NCI-H748 (cell line): ENCODE measurements around the gene SAMSN1.

Experiments
- DNase-seq: peaks from one replicate; lab custom pipeline; 2025; ENCODE audit not compliant: unreplicated experiment; lab: John Stamatoyannopoulos, UW

Gene SAMSN1

GRCh38 chr21:14545906-14546480 lies at the start of gene SAMSN1:
TSS of gene SAMSN1 (minus strand) at chr21:14546315. CDS start at chr21:14546261, 54 bp downstream.
- DNase-seq, result no peak

- DNase-seq, result no peak
These were observed 49.3 kb upstream of the SAMSN1 start for GRCh38 chr21:14595449-14595848.

- DNase-seq, result no peak
These were observed 48.9 kb upstream of the SAMSN1 start for GRCh38 chr21:14594967-14595366.

- no peak for DNase-seq
These were observed 47.1 kb upstream of the SAMSN1 start for GRCh38 chr21:14593230-14593629.

GRCh38 chr21:14592296-14593000 lies 46.3 kb upstream of the SAMSN1 start:
- DNase-seq, result no peak

GRCh38 chr21:14591882-14592281 lies 45.8 kb upstream of the SAMSN1 start:
- DNase-seq, result no peak

- DNase-seq, result no peak
These were observed 45.3 kb upstream of the SAMSN1 start for GRCh38 chr21:14591377-14591776.

- DNase-seq, result no peak
These were observed 43.9 kb upstream of the SAMSN1 start for GRCh38 chr21:14589855-14590563.

- DNase-seq, result no peak
These were observed 41.2 kb upstream of the SAMSN1 start for GRCh38 chr21:14587266-14587665.

GRCh38 chr21:14585122-14585521 lies 39.0 kb upstream of the SAMSN1 start:
- DNase-seq, result no peak

GRCh38 chr21:14584357-14585095 lies 38.4 kb upstream of the SAMSN1 start:
- DNase-seq, result no peak

- no peak for DNase-seq
These were observed 37.6 kb upstream of the SAMSN1 start for GRCh38 chr21:14583629-14584255.

- DNase-seq, result no peak
These were observed 37.0 kb upstream of the SAMSN1 start for GRCh38 chr21:14582934-14583628.

- DNase-seq, result no peak
These were observed 35.9 kb upstream of the SAMSN1 start for GRCh38 chr21:14581902-14582457.

- no peak for DNase-seq
These were observed 27.1 kb upstream of the SAMSN1 start for GRCh38 chr21:14573244-14573643.

- no peak for DNase-seq
These were observed 26.2 kb upstream of the SAMSN1 start for GRCh38 chr21:14572204-14572780.

- DNase-seq, result no peak
These were observed 23.8 kb upstream of the SAMSN1 start for GRCh38 chr21:14569868-14570267.

- no peak for DNase-seq
These were observed 23.0 kb upstream of the SAMSN1 start for GRCh38 chr21:14569026-14569621.
